ENCODE data around the gene CTIF.

The CTIF gene

GRCh38 chr18:48889981-48890762 lies 351.3 kb downstream of the CTIF start:
- no peak overlapping the region for H3K4me2 ChIP-seq (ENCODE audit: low read length, poor library complexity, severe bottlenecking)
- H3K4ac ChIP-seq (ENCODE audit: low read depth in 1 of 2, low read length in 2 of 2), result no peak overlapping the region
- H3K14ac ChIP-seq (ENCODE audit: low read length in 2 of 2), result peak overlapping the region in 1 of 2 experiments; percentile 55
- no peak overlapping the region for H3K9ac ChIP-seq (ENCODE audit: low read length)
- H3K27me3 ChIP-seq (ENCODE audit: control insufficient read depth in 1 of 2, insufficient read depth in 1 of 2, low read length in 2 of 2), result peaks cover 0 to 9% of the 10 kb centered on the region in 2 experiments
- no peak overlapping the region for H3K4me3 ChIP-seq (ENCODE audit: insufficient read depth in 1 of 2, low read depth in 1 of 2, low read length in 2 of 2)
- H4K91ac ChIP-seq (ENCODE audit: low read length), result peak overlapping the region; percentile 40
- no peak overlapping the region for H3K27ac ChIP-seq (ENCODE audit: low read length, poor library complexity, severe bottlenecking)
- no peak overlapping the region for H4K8ac ChIP-seq (ENCODE audit: low read length)
- no peak for DNase-seq
- no peak overlapping the region for H2AFZ ChIP-seq (ENCODE audit: low read depth, low read length)
- no peaks in the 10 kb centered on the region for H3K79me1 ChIP-seq (replicated peaks; ENCODE audit: low read length, poor library complexity, severe bottlenecking)
- WGBS, result 95% methylated on average over 13 of the region's 13 CpGs
- H2BK15ac ChIP-seq (ENCODE audit: low read depth, poor library complexity, severe bottlenecking), result no peak overlapping the region
- no peak overlapping the region for H2BK120ac ChIP-seq (ENCODE audit: low read depth, low read length)
- peak overlapping the region; percentile 19 for H2AK5ac ChIP-seq (ENCODE audit: low read length, severe bottlenecking)
- peak overlapping the region in 1 of 2 experiments; percentile 81 for H2BK12ac ChIP-seq (ENCODE audit: low read length in 2 of 2)
- H3K9me3 ChIP-seq (ENCODE audit: control insufficient read depth, low read length), result no peaks in the 10 kb centered on the region
- H3K18ac ChIP-seq (ENCODE audit: low read depth in 1 of 2, low read length in 2 of 2), result peak overlapping the region in 1 of 2 experiments; percentile 38
- no peak overlapping the region for H3K23ac ChIP-seq (ENCODE audit: low read length in 2 of 2)
- peaks cover 15% of the 10 kb centered on the region for H3K4me1 ChIP-seq (ENCODE audit: control insufficient read depth, insufficient read depth, low read depth, low read length)
- H3K36me3 ChIP-seq (ENCODE audit: control insufficient read depth in 1 of 2, insufficient read depth in 2 of 2, low read depth in 1 of 2, low read length in 2 of 2), result no peaks in the 10 kb centered on the region
- H2BK5ac ChIP-seq (ENCODE audit: low read depth, low read length, poor library complexity, severe bottlenecking), result no peak overlapping the region

- H2BK15ac ChIP-seq (ENCODE audit: low read depth, poor library complexity, severe bottlenecking), result no peak overlapping the region
- no peak overlapping the region for H4K8ac ChIP-seq (ENCODE audit: low read length)
- H3K27me3 ChIP-seq (ENCODE audit: control insufficient read depth in 1 of 2, insufficient read depth in 1 of 2, low read length in 2 of 2), result peaks cover 0 to 9% of the 10 kb centered on the region in 2 experiments
- no peak overlapping the region for H3K4ac ChIP-seq (ENCODE audit: low read depth in 1 of 2, low read length in 2 of 2)
- H3K14ac ChIP-seq (ENCODE audit: low read length in 2 of 2), result no peak overlapping the region
- no peak overlapping the region for H3K18ac ChIP-seq (ENCODE audit: low read depth in 1 of 2, low read length in 2 of 2)
- no peaks in the 10 kb centered on the region for H3K9me3 ChIP-seq (ENCODE audit: control insufficient read depth, low read length)
- no peak overlapping the region for H3K4me2 ChIP-seq (ENCODE audit: low read length, poor library complexity, severe bottlenecking)
- no peaks in the 10 kb centered on the region for H3K36me3 ChIP-seq (ENCODE audit: control insufficient read depth in 1 of 2, insufficient read depth in 2 of 2, low read depth in 1 of 2, low read length in 2 of 2)
- DNase-seq, result no peak
- H4K91ac ChIP-seq (ENCODE audit: low read length), result no peak overlapping the region
- no peak overlapping the region for H3K23ac ChIP-seq (ENCODE audit: low read length in 2 of 2)
- no peaks in the 10 kb centered on the region for H3K79me1 ChIP-seq (replicated peaks; ENCODE audit: low read length, poor library complexity, severe bottlenecking)
- no peak overlapping the region for H3K9ac ChIP-seq (ENCODE audit: low read length)
- no peak overlapping the region for H2AFZ ChIP-seq (ENCODE audit: low read depth, low read length)
- WGBS, result 96% methylated on average over 4 of the region's 4 CpGs
- no peak overlapping the region for H2BK12ac ChIP-seq (ENCODE audit: low read length in 2 of 2)
- no peak overlapping the region for H3K27ac ChIP-seq (ENCODE audit: low read length, poor library complexity, severe bottlenecking)
- H3K4me1 ChIP-seq (ENCODE audit: control insufficient read depth, insufficient read depth, low read depth, low read length), result peaks cover 18% of the 10 kb centered on the region
- no peak overlapping the region for H3K4me3 ChIP-seq (ENCODE audit: insufficient read depth in 1 of 2, low read depth in 1 of 2, low read length in 2 of 2)
- H2BK120ac ChIP-seq (ENCODE audit: low read depth, low read length), result no peak overlapping the region
- no peak overlapping the region for H2BK5ac ChIP-seq (ENCODE audit: low read depth, low read length, poor library complexity, severe bottlenecking)
- H2AK5ac ChIP-seq (ENCODE audit: low read length, severe bottlenecking), result no peak overlapping the region
These were observed 352.9 kb downstream of the CTIF start for GRCh38 chr18:48891721-48892120.

- peak overlapping the region in 1 of 2 experiments; percentile 67 for H2BK12ac ChIP-seq (ENCODE audit: low read length in 2 of 2)
- H3K27ac ChIP-seq (ENCODE audit: low read length, poor library complexity, severe bottlenecking), result no peak overlapping the region
- H2AK5ac ChIP-seq (ENCODE audit: low read length, severe bottlenecking), result peak overlapping the region; percentile 52
- no peak overlapping the region for H3K4me2 ChIP-seq (ENCODE audit: low read length, poor library complexity, severe bottlenecking)
- no peak overlapping the region for H2AFZ ChIP-seq (ENCODE audit: low read depth, low read length)
- no peak overlapping the region for H3K14ac ChIP-seq (ENCODE audit: low read length in 2 of 2)
- H3K79me1 ChIP-seq (replicated peaks; ENCODE audit: low read length, poor library complexity, severe bottlenecking), result no peaks in the 10 kb centered on the region
- no peak overlapping the region for H3K9ac ChIP-seq (ENCODE audit: low read length)
- no peak overlapping the region for H2BK5ac ChIP-seq (ENCODE audit: low read depth, low read length, poor library complexity, severe bottlenecking)
- peak overlapping the region; percentile 17 to 37 for H3K18ac ChIP-seq (ENCODE audit: low read depth in 1 of 2, low read length in 2 of 2)
- H3K23ac ChIP-seq (ENCODE audit: low read length in 2 of 2), result peak overlapping the region in 1 of 2 experiments; percentile 37
- H2BK120ac ChIP-seq (ENCODE audit: low read depth, low read length), result no peak overlapping the region
- no peak overlapping the region for H4K8ac ChIP-seq (ENCODE audit: low read length)
- DNase-seq, result no peak
- WGBS, result 93% methylated on average over 21 of the region's 22 CpGs
- H3K4ac ChIP-seq (ENCODE audit: low read depth in 1 of 2, low read length in 2 of 2), result no peak overlapping the region
- H3K27me3 ChIP-seq (ENCODE audit: control insufficient read depth in 1 of 2, insufficient read depth in 1 of 2, low read length in 2 of 2), result peaks cover 0 to 7% of the 10 kb centered on the region in 2 experiments
- H2BK15ac ChIP-seq (ENCODE audit: low read depth, poor library complexity, severe bottlenecking), result no peak overlapping the region
- H3K9me3 ChIP-seq (ENCODE audit: control insufficient read depth, low read length), result no peaks in the 10 kb centered on the region
- H3K4me3 ChIP-seq (ENCODE audit: insufficient read depth in 1 of 2, low read depth in 1 of 2, low read length in 2 of 2), result no peak overlapping the region
- no peaks in the 10 kb centered on the region for H3K36me3 ChIP-seq (ENCODE audit: control insufficient read depth in 1 of 2, insufficient read depth in 2 of 2, low read depth in 1 of 2, low read length in 2 of 2)
- peak overlapping the region; percentile 48 for H4K91ac ChIP-seq (ENCODE audit: low read length)
- peaks cover 19% of the 10 kb centered on the region for H3K4me1 ChIP-seq (ENCODE audit: control insufficient read depth, insufficient read depth, low read depth, low read length)
These were observed 353.5 kb downstream of the CTIF start for GRCh38 chr18:48892146-48892855.

- Histone ChIP-seq H2AFZ (ENCODE audit: low read depth, low read length) (no peak overlapping the region), H3K4ac (ENCODE audit: low read depth in 1 of 2, low read length in 2 of 2) (no peak overlapping the region), H2BK5ac (ENCODE audit: low read depth, low read length, poor library complexity, severe bottlenecking) (no peak overlapping the region), H2BK12ac (ENCODE audit: low read length in 2 of 2) (peak overlapping the region in 1 of 2 experiments; percentile 67), H3K27ac (ENCODE audit: low read length, poor library complexity, severe bottlenecking) (no peak overlapping the region), H2BK15ac (ENCODE audit: low read depth, poor library complexity, severe bottlenecking) (no peak overlapping the region), H3K36me3 (ENCODE audit: control insufficient read depth in 1 of 2, insufficient read depth in 2 of 2, low read depth in 1 of 2, low read length in 2 of 2) (no peaks in the 10 kb centered on the region), H3K9me3 (ENCODE audit: control insufficient read depth, low read length) (no peaks in the 10 kb centered on the region), H4K8ac (ENCODE audit: low read length) (no peak overlapping the region), H3K27me3 (ENCODE audit: control insufficient read depth in 1 of 2, insufficient read depth in 1 of 2, low read length in 2 of 2) (peaks cover 0 to 4% of the 10 kb centered on the region in 2 experiments), H3K14ac (ENCODE audit: low read length in 2 of 2) (peak overlapping the region in 1 of 2 experiments; percentile 10), H3K9ac (ENCODE audit: low read length) (no peak overlapping the region), H4K91ac (ENCODE audit: low read length) (no peak overlapping the region), H3K79me1 (replicated peaks; ENCODE audit: low read length, poor library complexity, severe bottlenecking) (no peaks in the 10 kb centered on the region), H3K4me3 (ENCODE audit: insufficient read depth in 1 of 2, low read depth in 1 of 2, low read length in 2 of 2) (no peak overlapping the region), H3K4me2 (ENCODE audit: low read length, poor library complexity, severe bottlenecking) (no peak overlapping the region), H3K23ac (ENCODE audit: low read length in 2 of 2) (no peak overlapping the region), H2AK5ac (ENCODE audit: low read length, severe bottlenecking) (peak overlapping the region; percentile 58), H3K18ac (ENCODE audit: low read depth in 1 of 2, low read length in 2 of 2) (no peak overlapping the region), H2BK120ac (ENCODE audit: low read depth, low read length) (no peak overlapping the region), H3K4me1 (ENCODE audit: control insufficient read depth, insufficient read depth, low read depth, low read length) (peaks cover 19% of the 10 kb centered on the region)
- 82% methylated on average over 11 of the region's 14 CpGs for WGBS
- no peak for DNase-seq
These were observed 354.3 kb downstream of the CTIF start for GRCh38 chr18:48893061-48893607.

Measured in mesenchymal stem cell (in vitro differentiated cells and primary cell).